ENCODE measurements around the gene FHOD3.

GRCh38 chr18:36814994-36815393, 517.5 kb downstream of the FHOD3 start:
- TF ChIP-seq POLR2A (IDR thresholded peaks at IDR 0.05) (no peak), CTCF (IDR thresholded peaks at IDR 0.05) (no peak)

Measured in uterus (tissue), 2 donors.